A549 (cell line): Measurements from ENCODE around the gene PDLIM1. TPM values are rescaled to one million over a fixed set of nuclear protein-coding genes. Genes with fewer than 3 reads are reported as not detected.
A peak's percentile ranks its signal among the peaks of the same experiment; 100 is the strongest.

Experiments
- ATAC-seq, 2 experiments: fragments of 200-7000 bp in 1 of 2; fragments of >200 bp in 1 of 2; cut with Nextera tagmentation in 1 of 2; cut with Tn5 transposase in 1 of 2; 3 replicates each; pipeline versions ENCODE4 v1.8.0 to v1.9.1; 2018 to 2020; ENCODE audit warnings: mild to moderate bottlenecking in 1 of 2, moderate library complexity in 1 of 2
- CTCF ChIA-PET: fragments of 300-600 bp; sonication (Branson Sonifier 250); formaldehyde crosslinking; extraction: SDS; loops from one replicate; lab custom pipeline; 2021; ENCODE audit warnings: antibody characterized with exemption, inconsistent platforms; lab: Yijun Ruan, JAX
- POLR2A ChIA-PET: fragments of 350-600 bp; formaldehyde crosslinking; extraction: SDS; loops from one replicate; lab custom pipeline; 2021; ENCODE audit warnings: antibody characterized with exemption, inconsistent platforms; lab: Yijun Ruan, JAX
- DNase-seq, 2 experiments: peaks; one replicate each; pipeline versions ENCODE4 v3.0.0 to v3.0.0-alpha.2; 2011 to 2016; ENCODE audit warnings: low read depth in 1 of 2, low spot score in 1 of 2
- FAIRE-seq: peaks from 2 replicates; lab custom pipeline; 2011; peaks lifted over from hg19 to GRCh38; lab: Jason Lieb, UNC
- H3K27ac ChIP-seq, 2 experiments: fragments of >200 bp; sonication (Bioruptor Twin); formaldehyde crosslinking; 3 replicates each; pipeline ENCODE4 v1.5.1; 2016 to 2017
- H3K4me1 ChIP-seq: fragments of >200 bp; sonication (Bioruptor Twin); formaldehyde crosslinking; 3 replicates; pipeline ENCODE4 v1.6.1; 2016
- H3K4me2 ChIP-seq: fragments of >200 bp; sonication (Bioruptor Twin); formaldehyde crosslinking; 3 replicates; pipeline ENCODE4 v1.6.1; 2016
- H3K4me3 ChIP-seq: fragments of >200 bp; sonication (Bioruptor Twin); formaldehyde crosslinking; 3 replicates; pipeline ENCODE4 v1.5.1; 2016
- H3K9me3 ChIP-seq: fragments of >200 bp; sonication (Bioruptor Twin); formaldehyde crosslinking; 3 replicates; pipeline ENCODE4 v1.6.1; 2016
- BHLHE40 ChIP-seq: IDR thresholded peaks from 2 replicates; pipeline ENCODE4 v1.6.1; 2012; ENCODE audit warnings: low read depth, low read length, inconsistent platforms
- EHF ChIP-seq: fragments of 250-450 bp; sonication (Bioruptor Pico); IDR thresholded peaks from 2 replicates; pipeline ENCODE4 v1.5.0; 2020; ENCODE audit warnings: mild to moderate bottlenecking
- ESRRA ChIP-seq: fragments of 150-350 bp; IDR thresholded peaks from 2 replicates; pipeline ENCODE4 v1.6.1; 2014; ENCODE audit warnings: mild to moderate bottlenecking, low read length, borderline replicate concordance
- FOXS1 ChIP-seq: fragments of 250-450 bp; sonication (Bioruptor Pico); IDR thresholded peaks from 2 replicates; pipeline ENCODE4 v1.5.0; 2020; ENCODE audit warnings: mild to moderate bottlenecking, moderate library complexity
- GATA3 ChIP-seq: IDR thresholded peaks from 2 replicates; pipeline ENCODE4 v1.6.1; 2012; ENCODE audit warnings: borderline replicate concordance
- JUN ChIP-seq, 2 experiments: fragments of >200 bp; sonication (Bioruptor Twin); formaldehyde crosslinking; IDR thresholded peaks; 2 replicates in 1 of 2; 3 replicates in 1 of 2; pipeline ENCODE4 v1.6.1; 2016 to 2017
- KDM5A ChIP-seq: fragments of 200-600 bp; sonication (generic); IDR thresholded peaks from 2 replicates; pipeline ENCODE4 v1.6.1; 2016; ENCODE audit warnings: antibody characterized with exemption, mild to moderate bottlenecking
- MAFK ChIP-seq: fragments of 450-650 bp; IDR thresholded peaks from 2 replicates; pipeline ENCODE4 v1.6.1; 2014; ENCODE audit not compliant: partially characterized antibody
- MYC ChIP-seq: IDR thresholded peaks from 2 replicates; pipeline ENCODE4 v1.6.1; 2012; ENCODE audit warnings: mild to moderate bottlenecking, inconsistent platforms, low read length, improper control_type of control experiment, borderline replicate concordance
- NFE2L2 ChIP-seq: fragments of 150-350 bp; conservative IDR thresholded peaks from 2 replicates; pipeline ENCODE4 v1.6.1; 2014; ENCODE audit warnings: low read length
- NR3C1 ChIP-seq: fragments of >200 bp; sonication (Bioruptor Twin); formaldehyde crosslinking; IDR thresholded peaks from 3 replicates; pipeline ENCODE4 v1.6.1; 2017
- POLR2AphosphoS2 ChIP-seq: conservative IDR thresholded peaks from 2 replicates; pipeline ENCODE4 v1.6.1; 2012; ENCODE audit warnings: low read length, improper control_type of control experiment, inconsistent platforms
- RCOR1 ChIP-seq: fragments of 150-350 bp; IDR thresholded peaks from 2 replicates; pipeline ENCODE4 v1.6.1; 2014; ENCODE audit warnings: antibody characterized with exemption, low read length, low read depth
- RNF2 ChIP-seq: fragments of 200-600 bp; sonication (generic); IDR thresholded peaks from 2 replicates; pipeline ENCODE4 v1.6.1; 2016; ENCODE audit warnings: low read depth, mild to moderate bottlenecking, antibody characterized with exemption, moderate library complexity, borderline replicate concordance
- SREBF2 ChIP-seq: fragments of 450-650 bp; IDR thresholded peaks from 2 replicates; pipeline ENCODE4 v1.6.1; 2014; ENCODE audit warnings: mild to moderate bottlenecking, moderate library complexity
- ZC3H11A ChIP-seq: fragments of 450-650 bp; IDR thresholded peaks from 2 replicates; pipeline ENCODE4 v1.6.1; 2014; ENCODE audit warnings: antibody characterized with exemption, mild to moderate bottlenecking
- WGBS: methylation state at CpG from one replicate; pipeline ENCODE4 v1.1.6; 2017; ENCODE audit errors: missing lambda C conversion rate; 5-methylcytosine and 5-hydroxymethylcytosine counted together
- polyA plus RNA-seq, 4 experiments: library from polyadenylated mRNA; depleted of rRNA in 3 of 4; stranded (reverse); fragments of >200 nt; fragmentation: RNase III in 1 of 4; extraction: RNeasy Plus Mini Kit Qiagen cat#74134 plus additional on column Dnase treatment in 1 of 4; gene quantifications; 2 replicates in 3 of 4; 3 replicates in 1 of 4; pipeline ENCODE4 v1.2.3, GENCODE V29; 2011 to 2017
- TF ChIP-seq, protein P1 (sequence below): fragments of 250-450 bp; sonication (Bioruptor Pico); IDR thresholded peaks from 2 replicates; pipeline ENCODE4 v1.5.0; 2020; ENCODE audit warnings: low read depth, mild to moderate bottlenecking, moderate library complexity
- TF ChIP-seq, protein P2 (sequence below): fragments of 150-350 bp; IDR thresholded peaks from 2 replicates; pipeline ENCODE4 v1.6.1; 2014; ENCODE audit warnings: low read depth, mild to moderate bottlenecking, low read length
- TF ChIP-seq, protein P3 (sequence below): IDR thresholded peaks from 2 replicates; pipeline ENCODE4 v1.6.1; 2012

PDLIM1 gene
- polyA plus RNA-seq, 2 of the 4 experiments (the other 2 are of a cell fraction) = 92.5 to 128 TPM

DNA sequence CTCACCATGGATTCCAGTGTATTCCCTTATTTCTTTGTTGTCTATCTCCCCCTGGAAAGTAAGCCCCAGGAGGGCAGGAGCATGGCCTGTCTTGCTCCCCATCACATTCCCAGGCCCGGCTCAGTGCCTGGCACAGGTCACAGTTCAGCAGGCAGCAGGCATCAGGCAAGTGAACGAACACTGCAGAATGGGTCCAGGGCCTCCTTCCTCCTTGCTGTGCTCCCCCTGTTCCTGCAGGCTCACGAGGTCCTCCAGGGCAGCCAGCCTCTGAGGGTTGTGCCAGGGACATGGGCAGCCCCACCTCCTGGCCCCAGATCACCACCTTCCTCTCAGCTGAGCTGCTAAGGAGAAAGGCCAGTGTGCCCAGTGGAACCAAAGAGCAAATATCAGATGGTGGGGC lies 41.8 kb downstream of the PDLIM1 start:
- FAIRE-seq (no peak), DNase-seq (no peak)
- peaks cover 18% of the 10 kb centered on the region for H3K4me1 ChIP-seq
- H3K9me3 ChIP-seq = no peaks in the 10 kb centered on the region
- CTCF ChIA-PET = interaction anchor here (1.0 to 18.4 kb wide), 6 partner anchors 9 to 125 kb away, joined by 3 to 637 read pairs (median 4); no protein-coding TSS in a partner anchor
- peak overlapping the region in 1 of 2 experiments; percentile 13; a peak in 1 of 6 replicates for H3K27ac ChIP-seq
- H3K4me2 ChIP-seq = no peak overlapping the region
- WGBS = 87% methylated on average over 3 of the region's 3 CpGs
- no peak for TF ChIP-seq SREBF2
- TF ChIP-seq KDM5A = no peak
- TF ChIP-seq, protein P1, sequence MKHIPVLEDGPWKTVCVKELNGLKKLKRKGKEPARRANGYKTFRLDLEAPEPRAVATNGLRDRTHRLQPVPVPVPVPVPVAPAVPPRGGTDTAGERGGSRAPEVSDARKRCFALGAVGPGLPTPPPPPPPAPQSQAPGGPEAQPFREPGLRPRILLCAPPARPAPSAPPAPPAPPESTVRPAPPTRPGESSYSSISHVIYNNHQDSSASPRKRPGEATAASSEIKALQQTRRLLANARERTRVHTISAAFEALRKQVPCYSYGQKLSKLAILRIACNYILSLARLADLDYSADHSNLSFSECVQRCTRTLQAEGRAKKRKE (CRISPR knock-in tag) = no peak
- no peak for TF ChIP-seq FOXS1 (CRISPR knock-in tag)
- TF ChIP-seq ZC3H11A = no peak
- no peak for TF ChIP-seq POLR2AphosphoS2
- TF ChIP-seq, protein P2, sequence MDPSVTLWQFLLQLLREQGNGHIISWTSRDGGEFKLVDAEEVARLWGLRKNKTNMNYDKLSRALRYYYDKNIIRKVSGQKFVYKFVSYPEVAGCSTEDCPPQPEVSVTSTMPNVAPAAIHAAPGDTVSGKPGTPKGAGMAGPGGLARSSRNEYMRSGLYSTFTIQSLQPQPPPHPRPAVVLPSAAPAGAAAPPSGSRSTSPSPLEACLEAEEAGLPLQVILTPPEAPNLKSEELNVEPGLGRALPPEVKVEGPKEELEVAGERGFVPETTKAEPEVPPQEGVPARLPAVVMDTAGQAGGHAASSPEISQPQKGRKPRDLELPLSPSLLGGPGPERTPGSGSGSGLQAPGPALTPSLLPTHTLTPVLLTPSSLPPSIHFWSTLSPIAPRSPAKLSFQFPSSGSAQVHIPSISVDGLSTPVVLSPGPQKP = no peak
- TF ChIP-seq RCOR1 = no peak
- no peak for TF ChIP-seq JUN (IDR thresholded peaks at IDR 0.05)
- TF ChIP-seq, protein P3, sequence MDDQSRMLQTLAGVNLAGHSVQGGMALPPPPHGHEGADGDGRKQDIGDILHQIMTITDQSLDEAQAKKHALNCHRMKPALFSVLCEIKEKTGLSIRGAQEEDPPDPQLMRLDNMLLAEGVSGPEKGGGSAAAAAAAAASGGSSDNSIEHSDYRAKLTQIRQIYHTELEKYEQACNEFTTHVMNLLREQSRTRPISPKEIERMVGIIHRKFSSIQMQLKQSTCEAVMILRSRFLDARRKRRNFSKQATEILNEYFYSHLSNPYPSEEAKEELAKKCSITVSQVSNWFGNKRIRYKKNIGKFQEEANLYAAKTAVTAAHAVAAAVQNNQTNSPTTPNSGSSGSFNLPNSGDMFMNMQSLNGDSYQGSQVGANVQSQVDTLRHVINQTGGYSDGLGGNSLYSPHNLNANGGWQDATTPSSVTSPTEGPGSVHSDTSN = no peak
- TF ChIP-seq, all 56 proteins: peak for 0
- ATAC-seq = no peak
- POLR2A ChIA-PET = no interaction called here
- H3K4me3 ChIP-seq = no peak overlapping the region

DNA sequence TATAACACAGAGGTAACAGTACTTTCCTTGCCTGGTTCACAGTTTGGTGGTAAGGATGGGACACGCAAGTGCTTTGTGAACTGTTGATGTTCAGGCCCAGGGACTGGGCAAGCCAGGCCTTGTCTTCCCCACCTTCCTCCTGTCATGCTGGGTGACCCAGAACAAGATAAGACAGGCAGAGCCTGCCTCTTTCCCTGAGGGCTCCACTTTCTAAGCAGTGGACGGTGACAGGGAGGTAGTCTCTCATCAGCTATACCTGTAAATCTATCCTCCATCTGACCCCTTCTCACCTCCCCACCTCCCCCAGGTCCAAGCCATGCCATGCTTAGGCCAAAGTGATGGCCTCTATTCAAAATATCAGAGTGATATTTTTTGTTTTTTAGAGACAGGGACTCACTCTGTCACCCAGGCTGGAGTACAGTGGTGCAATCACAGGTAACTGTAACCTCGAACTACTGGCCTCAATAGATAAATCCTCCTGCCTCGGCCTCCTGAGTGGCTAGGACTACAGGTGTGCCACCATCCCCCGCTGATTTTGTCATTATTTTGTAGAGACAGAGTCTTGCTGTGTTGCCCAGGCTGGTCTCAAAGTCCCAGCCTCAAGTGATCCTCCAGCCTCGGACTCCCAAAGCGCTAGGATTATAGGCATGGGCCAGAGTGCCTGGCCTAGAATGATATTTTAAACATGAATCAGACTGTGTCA lies 42.8 kb downstream of the PDLIM1 start:
- ATAC-seq (peak in 1 of 2 experiments; percentile 7; a peak in 2 of 6 replicates), DNase-seq (no peak), FAIRE-seq (no peak)
- ChIA-PET POLR2A (no interaction called here), CTCF (interaction anchor here (0.9 to 18.4 kb wide), 12 partner anchors 13 to 618 kb away, joined by 3 to 637 read pairs (median 22); no protein-coding TSS in a partner anchor)
- Histone ChIP-seq H3K27ac (peak overlapping the region; percentile 20 to 33; a peak in 4 of 6 replicates), H3K4me1 (peaks cover 22% of the 10 kb centered on the region), H3K9me3 (no peaks in the 10 kb centered on the region), H3K4me2 (0 out of 3 replicates have a peak overlapping the region, but pooled peaks have one; percentile 7), H3K4me3 (no peak overlapping the region)
- WGBS = 92% methylated on average over 7 of the region's 7 CpGs
- TF ChIP-seq RNF2 (no peak), GATA3 (no peak), ESRRA (no peak), MYC (no peak), MAFK (no peak), EHF (no peak), BHLHE40 (no peak), NR3C1 (no peak), FOXS1 (CRISPR knock-in tag) (no peak), NFE2L2 (no peak)

DNA sequence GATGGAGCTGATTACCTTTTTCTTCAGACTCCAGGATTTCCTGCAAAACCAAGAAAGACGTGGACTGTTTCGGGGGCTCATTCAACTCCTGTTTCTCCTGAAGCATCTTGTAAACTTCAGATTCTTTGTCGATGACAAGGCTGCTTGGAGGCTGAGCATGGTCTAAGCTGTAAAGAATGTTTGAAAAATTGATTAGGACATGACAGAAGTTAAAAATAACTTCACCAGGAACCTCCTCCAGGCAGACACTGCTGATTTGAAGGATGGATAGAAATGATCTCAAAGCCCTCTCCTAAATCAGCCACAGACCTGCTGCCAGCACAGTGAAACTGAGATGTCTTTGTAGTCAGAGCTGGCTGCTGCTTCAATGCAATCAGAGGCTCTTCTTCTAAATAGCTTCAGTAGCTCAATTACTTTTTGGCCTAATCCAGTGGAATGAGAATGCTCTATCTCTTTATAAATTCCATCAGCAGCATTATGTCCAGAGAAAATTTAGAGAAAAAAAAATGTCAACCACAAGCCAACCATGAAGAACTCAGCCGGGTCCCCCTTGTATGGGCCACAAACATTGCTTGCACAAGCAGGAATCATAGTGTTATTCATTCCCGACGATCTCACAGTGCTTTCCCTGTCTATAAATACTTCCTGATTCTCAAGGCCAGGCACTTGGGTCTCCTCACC lies 43.5 kb downstream of the PDLIM1 start:
- no peak for FAIRE-seq
- ChIA-PET CTCF (interaction anchor here (0.7 to 18.4 kb wide), 33 partner anchors 9 to 633 kb away, joined by 3 to 637 read pairs (median 8); partner anchors contain the start of gene PDLIM1), POLR2A (interaction anchor here (1.5 kb wide), 1 partner anchor 42 kb away, joined by 4 read pairs; no protein-coding TSS in a partner anchor)
- 42% methylated on average over 6 of the region's 6 CpGs for WGBS
- Histone ChIP-seq H3K4me3 (no peak overlapping the region), H3K4me1 (peaks cover 28% of the 10 kb centered on the region), H3K27ac (peak overlapping the region; percentile 20 to 33; a peak in 4 of 6 replicates), H3K9me3 (no peaks in the 10 kb centered on the region), H3K4me2 (peak overlapping the region; percentile 7; the same call in 1 of the 3 replicates)
- DNase-seq = no peak
- TF ChIP-seq JUN (IDR thresholded peaks at IDR 0.05) (no peak), EHF (no peak)
- ATAC-seq = peak in 1 of 2 experiments; percentile 21; a peak in 3 of 6 replicates
